ENCODE data around the gene NKAIN4.

NKAIN4 gene

GRCh38 chr20:63254232-63254605 lies at the start of gene NKAIN4:
TSS of gene NKAIN4 (minus strand) at chr20:63254463. CDS start at chr20:63254450, 13 bp downstream.
- TF ChIP-seq, protein P1, sequence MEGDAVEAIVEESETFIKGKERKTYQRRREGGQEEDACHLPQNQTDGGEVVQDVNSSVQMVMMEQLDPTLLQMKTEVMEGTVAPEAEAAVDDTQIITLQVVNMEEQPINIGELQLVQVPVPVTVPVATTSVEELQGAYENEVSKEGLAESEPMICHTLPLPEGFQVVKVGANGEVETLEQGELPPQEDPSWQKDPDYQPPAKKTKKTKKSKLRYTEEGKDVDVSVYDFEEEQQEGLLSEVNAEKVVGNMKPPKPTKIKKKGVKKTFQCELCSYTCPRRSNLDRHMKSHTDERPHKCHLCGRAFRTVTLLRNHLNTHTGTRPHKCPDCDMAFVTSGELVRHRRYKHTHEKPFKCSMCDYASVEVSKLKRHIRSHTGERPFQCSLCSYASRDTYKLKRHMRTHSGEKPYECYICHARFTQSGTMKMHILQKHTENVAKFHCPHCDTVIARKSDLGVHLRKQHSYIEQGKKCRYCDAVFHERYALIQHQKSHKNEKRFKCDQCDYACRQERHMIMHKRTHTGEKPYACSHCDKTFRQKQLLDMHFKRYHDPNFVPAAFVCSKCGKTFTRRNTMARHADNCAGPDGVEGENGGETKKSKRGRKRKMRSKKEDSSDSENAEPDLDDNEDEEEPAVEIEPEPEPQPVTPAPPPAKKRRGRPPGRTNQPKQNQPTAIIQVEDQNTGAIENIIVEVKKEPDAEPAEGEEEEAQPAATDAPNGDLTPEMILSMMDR (IDR thresholded peaks at IDR 0.05; ENCODE audit: borderline replicate concordance, insufficient read depth, low read depth, low read length): no peak

DNA sequence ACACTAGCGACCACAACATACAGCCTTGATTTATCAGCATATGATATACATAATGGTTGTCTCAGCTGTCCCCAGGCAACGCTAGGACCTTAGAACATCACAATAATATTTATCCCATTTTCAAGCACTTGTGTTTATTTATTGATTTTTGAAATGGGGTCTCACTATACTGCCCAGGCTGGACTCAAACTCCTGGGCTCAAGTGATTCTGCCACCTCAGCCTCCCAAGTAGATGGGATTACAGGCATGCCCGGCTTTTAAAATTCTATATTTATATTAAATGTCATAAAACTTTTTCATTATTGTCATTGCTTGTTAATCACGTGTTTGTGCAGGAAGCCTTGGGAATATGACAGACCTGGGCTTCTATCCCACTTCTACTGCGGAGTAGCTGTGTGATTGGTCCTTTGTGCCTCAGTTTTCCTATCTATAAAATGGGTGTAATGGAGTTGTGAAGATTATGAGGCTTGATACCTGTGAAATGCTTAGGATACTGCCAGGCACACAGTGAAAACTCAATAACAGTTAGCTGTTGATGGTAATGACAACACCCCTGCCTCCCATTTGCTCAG lies 48.9 kb upstream of the NKAIN4 start:
- H3K4me3 ChIP-seq (ENCODE audit: low read depth, low read length): no peak overlapping the region
- TF ChIP-seq, protein P1 (IDR thresholded peaks at IDR 0.05; ENCODE audit: borderline replicate concordance, insufficient read depth, low read depth, low read length): no peak

More at GRCh38 chr20:63254232-63254605, at the start of gene NKAIN4:
- H3K4me3 ChIP-seq (ENCODE audit: low read depth, low read length): no peak within 1 kb of the TSS

DNA sequence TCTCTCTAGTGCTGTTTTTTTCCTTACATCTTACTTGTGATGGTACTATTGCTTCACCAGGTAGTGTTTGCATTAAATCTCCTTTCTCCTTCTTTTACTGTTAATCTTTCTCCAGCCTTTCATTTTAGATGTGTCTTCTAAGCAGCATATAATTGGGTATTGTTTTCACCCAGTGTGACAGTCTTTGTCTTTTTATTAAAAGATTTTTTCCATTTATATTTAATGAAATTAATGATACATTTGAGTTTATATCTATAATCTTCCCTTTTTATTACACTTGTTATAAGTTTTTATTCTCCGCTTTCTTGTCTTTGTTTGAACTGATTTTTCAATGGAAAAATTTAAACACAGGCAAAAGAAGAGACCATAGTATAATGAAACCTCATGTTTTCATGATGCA lies 47.4 kb upstream of the NKAIN4 start:
- H3K4me3 ChIP-seq (ENCODE audit: low read depth, low read length): no peak overlapping the region
- TF ChIP-seq, protein P1 (IDR thresholded peaks at IDR 0.05; ENCODE audit: borderline replicate concordance, insufficient read depth, low read depth, low read length): no peak

DNA sequence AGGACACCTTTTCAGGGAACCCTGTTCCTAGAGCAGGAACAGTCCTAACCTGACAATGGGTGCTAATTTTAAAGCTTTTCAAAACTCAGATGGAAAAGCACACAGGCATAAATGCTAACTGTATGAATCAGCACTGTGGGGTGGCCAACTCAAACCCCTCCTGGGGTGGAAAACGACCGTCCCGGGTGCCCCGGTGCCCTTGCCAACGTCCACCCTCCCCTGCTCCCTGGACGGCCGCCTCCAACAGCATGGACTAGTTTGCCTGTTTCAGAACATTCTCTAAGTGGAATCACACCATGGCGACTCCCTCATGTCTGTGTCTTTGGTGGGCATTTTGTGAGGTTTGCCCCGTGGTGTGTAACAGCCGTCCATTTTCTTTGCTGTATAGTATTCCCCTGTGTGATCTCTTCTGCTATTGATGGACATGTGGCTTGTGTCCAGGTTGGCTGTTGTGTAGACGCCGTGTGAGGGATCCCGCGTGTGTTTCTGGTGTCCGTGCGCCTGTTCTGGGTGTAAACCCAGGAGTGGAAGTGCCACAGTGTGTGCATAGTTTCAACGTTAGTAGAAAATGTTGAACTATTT lies 44.6 kb upstream of the NKAIN4 start:
- TF ChIP-seq, protein P1 (IDR thresholded peaks at IDR 0.05; ENCODE audit: borderline replicate concordance, insufficient read depth, low read depth, low read length): no peak
- no peak overlapping the region for H3K4me3 ChIP-seq (ENCODE audit: low read depth, low read length)

DNA sequence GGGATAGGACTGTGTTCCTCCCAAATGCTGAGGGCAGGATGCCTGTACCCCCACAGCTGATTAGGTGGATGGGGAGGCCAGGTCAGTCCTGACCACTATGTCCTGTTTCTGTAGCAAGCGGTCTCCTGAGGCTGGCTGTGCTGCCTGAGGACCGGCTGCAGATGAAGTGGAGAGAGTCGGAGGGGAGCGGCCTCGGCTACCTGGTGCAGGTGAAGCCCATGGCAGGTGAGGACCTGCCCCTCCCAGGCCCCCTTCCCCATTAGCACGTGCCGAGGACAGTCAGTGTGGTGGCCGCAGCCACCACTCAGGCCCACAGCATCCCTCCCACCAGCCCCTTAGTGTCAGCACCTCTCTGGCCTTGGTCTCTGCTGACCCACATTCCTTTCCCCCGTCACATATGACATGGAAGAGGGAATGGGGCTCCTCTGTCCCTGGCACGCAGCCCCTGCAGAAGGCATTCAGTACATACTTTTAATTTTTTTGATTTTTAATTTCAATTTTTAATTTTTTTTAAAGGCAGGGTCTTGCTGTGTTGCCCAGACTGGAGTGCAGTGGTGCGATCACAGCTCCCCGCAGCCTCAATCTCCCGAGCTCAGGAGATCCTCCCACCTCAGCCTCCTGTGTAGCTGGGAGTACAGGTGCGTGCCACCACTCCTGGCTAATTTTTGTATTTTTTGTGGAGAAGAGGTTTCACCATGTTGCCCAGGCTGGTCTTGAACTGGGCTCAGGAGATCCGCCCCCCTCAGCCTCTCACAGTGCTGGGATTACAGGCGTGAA lies 43.7 kb upstream of the NKAIN4 start:
- TF ChIP-seq, protein P1 (IDR thresholded peaks at IDR 0.05; ENCODE audit: borderline replicate concordance, insufficient read depth, low read depth, low read length): no peak
- H3K4me3 ChIP-seq (ENCODE audit: low read depth, low read length): no peak overlapping the region

DNA sequence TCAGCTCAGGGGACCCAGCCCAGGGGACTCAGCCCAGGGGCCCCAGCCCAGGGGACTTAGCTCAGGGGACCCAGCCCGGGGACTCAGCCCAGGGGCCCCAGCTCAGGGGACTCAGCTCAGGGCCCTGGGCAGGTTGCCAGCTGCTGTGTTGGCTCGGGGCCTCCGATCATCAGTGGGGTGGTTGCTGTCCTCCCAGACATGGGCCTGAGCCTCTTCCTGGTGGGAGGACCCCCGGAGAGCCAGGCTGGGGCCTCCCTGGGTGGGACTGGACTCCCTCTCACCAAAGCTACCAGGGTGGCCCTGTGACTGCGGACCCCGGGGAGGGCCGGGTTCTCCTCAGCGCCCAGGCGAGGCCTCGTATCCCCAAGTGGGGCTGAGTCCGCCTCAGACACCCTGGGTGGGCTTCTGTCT lies 43.1 kb upstream of the NKAIN4 start:
- TF ChIP-seq, protein P1 (IDR thresholded peaks at IDR 0.05; ENCODE audit: borderline replicate concordance, insufficient read depth, low read depth, low read length): no peak
- no peak overlapping the region for H3K4me3 ChIP-seq (ENCODE audit: low read depth, low read length)

All from GM12875 (cell line).